SIG-M5 treated with dmso at 0.1 percent for 504 hours (cell line): ENCODE results near the gene CHST13.
A peak's percentile ranks its signal among the peaks of the same experiment; 100 is the strongest.

Experiments
- DNase-seq: peaks from one replicate; lab custom pipeline; 2025; ENCODE audit not compliant: unreplicated experiment; lab: John Stamatoyannopoulos, UW

Gene CHST13

GRCh38 chr3:126539558-126540250 lies 15.7 kb downstream of the CHST13 start:
- DNase-seq = no peak

DNA sequence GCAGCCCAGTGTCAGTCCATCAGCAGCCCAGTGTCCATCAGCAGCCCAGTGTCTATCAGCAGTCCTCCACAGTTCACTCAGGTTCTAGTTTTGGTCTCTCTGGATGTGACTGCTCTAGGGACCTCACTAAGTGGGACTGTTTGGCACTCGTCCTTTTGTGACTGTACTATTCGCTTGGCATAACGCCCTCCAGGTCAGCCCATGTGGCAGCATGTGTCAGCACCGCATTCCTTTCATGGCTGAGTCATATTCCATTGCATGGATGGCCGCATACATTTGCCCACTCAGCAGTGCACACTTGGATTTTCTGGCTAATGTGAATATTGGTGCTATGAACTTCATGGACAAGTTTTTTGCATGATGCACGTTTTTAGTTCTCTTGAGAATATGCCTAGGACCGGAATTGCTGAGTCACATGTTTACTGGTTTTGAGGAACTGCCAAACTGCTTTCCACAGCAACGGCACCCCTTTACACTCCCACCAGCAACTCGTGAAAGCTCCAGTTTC lies 16.4 kb downstream of the CHST13 start:
- peak; percentile 90 for DNase-seq

- no peak for DNase-seq
Observed at GRCh38 chr3:126540951-126541627, 17.1 kb downstream of the CHST13 start.

DNA sequence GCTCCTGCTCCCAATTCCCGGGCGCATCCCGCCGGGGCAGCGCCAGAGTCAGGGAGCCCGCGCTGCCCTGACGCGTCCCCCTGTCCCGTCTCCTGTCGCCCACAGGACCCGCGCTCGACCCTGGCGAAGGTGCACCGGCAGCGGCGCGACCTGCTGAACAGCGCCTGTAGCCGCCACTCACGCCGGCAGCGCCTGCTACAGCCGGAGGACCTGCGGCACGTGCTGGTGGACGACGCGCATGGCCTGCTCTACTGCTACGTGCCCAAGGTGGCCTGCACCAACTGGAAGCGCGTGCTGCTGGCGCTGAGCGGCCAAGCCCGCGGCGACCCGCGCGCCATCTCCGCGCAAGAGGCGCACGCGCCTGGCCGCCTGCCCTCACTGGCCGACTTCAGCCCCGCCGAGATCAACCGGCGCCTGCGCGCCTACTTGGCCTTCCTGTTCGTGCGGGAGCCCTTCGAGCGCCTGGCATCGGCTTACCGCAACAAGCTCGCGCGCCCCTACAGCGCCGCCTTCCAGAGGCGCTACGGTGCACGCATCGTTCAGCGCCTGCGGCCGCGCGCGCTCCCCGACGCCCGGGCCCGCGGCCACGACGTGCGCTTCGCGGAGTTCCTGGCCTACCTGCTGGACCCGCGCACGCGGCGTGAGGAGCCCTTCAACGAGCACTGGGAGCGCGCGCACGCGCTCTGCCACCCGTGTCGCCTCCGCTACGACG lies 17.8 kb downstream of the CHST13 start:
- DNase-seq = no peak

DNA sequence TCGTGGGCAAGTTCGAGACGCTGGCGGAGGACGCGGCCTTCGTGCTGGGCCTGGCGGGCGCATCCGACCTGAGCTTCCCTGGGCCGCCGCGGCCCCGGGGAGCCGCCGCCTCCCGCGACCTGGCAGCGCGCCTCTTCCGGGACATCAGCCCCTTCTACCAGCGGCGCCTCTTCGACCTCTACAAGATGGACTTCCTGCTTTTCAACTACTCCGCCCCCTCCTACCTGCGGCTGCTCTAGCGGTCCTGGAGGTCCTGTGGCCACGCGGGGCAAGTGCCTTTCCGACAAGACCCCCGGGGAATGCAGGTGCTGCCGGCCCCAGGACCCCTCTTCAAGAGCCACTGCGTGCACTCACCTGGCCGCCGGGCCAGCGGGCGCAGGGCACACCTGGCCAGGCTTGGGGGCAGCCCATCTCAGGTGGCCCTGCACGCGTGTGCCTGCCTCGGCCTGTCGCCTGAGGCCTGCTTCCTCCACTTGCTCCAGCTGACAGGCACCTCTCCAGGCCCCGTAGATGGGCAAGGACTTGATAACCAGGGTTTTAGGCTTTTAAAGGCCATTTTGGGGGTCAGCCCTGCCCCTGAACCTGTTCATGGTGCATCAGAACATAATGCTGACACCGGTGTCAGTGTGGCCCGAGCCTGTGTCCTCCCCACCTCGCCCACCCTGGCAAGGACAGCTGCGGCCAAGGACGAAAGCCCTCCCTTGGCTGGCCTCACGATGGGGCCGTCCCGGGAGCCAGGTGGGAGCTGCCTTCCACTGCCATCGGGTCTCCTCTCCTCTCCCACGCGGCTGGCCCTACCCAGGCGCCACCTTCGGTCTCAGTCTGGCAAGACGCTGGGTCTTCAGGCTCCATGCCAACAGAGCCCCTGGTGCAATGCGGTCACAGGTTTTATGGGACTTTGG lies 18.6 kb downstream of the CHST13 start:
- no peak for DNase-seq

DNA sequence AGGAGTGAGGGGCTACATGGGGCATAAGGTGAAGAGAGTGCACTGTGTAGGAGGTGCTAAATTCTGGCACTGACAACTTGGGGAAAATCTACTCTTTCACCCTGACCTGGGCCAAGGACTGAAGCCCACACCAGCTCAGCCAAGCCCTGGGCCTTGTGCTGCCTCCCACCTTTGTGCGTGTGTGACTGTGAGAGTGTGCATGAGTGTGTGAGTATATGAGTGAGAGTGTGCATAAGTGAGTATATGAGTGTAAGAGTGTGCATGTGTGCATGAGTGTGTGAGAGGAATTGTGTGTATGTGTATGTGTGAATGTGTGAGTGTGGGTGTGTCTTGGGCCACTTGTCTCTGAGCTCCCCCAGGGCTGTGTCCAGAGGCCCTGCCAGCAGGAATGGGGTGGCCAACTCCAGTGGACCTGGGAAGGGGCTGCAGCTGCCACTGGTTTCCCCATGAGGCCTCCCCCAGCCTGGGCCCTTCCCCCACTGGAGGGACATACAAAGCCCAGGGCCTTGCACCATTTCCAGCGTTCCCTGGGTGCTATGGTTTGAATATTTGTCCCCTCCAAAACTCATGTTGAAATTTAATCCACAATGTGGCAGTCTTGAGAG lies 19.6 kb downstream of the CHST13 start:
- DNase-seq = no peak

- DNase-seq = no peak
Observed at GRCh38 chr3:126544596-126545281, 20.8 kb downstream of the CHST13 start.

DNA sequence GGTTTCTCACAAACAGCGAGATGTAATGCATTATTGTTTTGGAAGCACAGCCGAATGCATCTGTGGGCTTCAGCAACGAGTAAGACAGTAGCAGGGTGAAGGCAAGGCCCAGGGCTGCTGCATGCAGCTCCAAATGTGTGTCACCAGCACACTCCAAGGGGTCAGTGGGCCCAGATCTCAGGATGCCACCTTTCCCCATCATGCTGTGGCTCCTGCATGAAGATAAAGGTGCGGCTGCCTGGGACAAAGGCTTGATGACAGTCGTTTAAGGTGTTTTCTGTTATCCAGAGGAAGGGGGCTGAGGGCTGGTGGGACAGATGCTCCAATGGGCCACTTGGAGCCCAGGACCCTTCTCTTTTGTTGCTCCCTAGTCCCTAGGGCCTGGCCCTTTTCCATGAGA lies 21.6 kb downstream of the CHST13 start:
- DNase-seq = no peak

DNA sequence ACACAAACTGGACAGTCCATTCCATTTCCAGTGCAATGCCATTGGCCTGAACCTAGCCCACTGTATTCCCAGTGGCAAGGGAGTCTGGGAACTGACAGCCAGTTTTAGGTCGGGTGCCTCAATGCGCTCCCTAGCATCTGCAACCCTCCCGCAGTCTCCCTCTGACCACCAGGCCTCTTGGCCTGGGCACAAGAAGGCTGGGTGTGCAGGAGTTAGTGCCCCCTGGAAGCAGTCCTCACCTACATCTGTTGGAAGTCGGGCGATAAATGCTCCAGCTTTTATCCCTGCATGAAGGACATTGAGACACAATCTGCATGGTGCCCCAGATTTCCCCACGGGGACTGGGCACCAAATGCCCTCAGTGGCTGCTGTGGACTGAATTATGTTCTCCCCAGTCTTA lies 22.1 kb downstream of the CHST13 start:
- DNase-seq = no peak

DNA sequence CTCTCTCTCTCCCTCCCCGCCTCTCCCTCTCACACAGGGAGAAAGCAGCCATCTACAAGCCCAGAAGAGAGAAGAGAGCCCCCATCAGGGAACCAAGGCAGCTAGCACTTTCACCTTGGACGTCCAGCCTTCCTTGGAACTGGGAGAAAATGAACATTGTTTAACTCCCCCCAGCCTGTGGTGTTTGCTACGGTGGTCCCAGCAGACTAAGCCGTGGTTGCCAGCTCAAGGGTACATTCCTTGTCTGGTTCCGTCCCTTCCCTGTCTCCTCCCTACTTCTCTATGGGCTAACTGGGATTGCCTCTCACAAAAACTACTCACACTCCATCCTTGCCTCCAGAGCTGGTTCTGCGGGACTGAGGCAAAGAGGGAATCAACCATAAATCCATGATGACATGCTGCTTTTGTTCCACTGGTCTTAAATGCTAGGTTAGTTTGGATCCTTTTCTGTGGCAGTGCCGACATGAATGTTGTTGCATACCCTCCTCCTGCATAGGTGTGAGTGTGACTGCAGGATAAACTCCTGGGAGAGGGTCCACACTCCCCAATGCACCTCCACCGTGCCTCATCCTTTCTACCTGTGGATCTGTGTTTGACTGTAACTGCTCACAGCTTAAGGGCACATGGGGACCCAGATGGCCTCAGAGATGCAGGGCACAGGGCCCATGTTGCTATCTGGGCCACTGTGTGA lies 22.7 kb downstream of the CHST13 start:
- DNase-seq = no peak

DNA sequence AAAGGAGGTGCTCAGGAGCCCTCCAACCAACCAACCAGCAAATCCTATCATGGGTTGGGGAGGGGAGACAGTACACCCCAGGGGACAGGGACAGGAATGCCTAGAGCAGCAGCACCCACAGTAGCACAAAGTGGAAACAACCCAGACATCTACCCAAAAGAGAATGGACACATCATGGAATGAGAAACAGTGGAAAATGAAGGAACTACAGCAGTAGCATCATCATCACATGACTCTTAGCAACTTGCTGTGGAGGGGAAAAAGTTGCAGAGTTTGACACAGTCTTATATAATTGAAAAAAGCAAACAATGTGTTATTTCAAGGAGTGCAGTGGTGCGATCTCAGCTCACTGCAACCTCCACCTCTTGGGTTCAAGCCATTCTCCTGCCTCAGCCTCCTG lies 23.8 kb downstream of the CHST13 start:
- DNase-seq = no peak

- DNase-seq = no peak
Observed at GRCh38 chr3:126548556-126549466, 24.9 kb downstream of the CHST13 start.

DNA sequence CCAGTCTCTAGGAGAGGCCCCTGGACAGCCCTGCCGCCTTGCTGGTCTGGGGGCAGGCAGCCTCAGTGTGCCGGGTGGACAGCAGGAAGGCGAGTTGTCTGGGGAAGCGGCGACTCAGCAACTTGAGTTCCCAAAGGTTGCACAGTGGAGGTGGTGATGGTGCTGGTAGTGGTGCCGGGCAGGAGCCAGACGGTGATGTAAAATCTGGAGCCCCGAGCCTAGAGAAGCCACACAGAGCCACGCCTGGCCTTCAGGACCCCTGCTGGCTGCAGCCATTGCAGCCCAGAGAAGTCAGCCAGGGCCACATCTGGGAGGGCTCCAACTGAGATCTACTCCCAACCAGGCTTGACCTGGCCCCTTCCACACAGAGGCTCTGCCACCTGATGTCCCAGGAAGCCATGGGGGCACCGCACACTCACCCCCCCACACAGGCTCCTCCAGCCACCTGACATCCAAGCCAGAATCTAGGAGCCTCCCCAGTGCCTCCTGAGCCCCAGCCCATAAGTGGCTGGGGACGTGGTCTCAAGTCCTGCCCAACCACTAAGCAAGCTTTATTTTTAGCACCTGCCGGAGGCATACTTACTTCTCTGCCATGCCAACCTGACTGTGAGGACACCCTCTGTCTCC lies 26.0 kb downstream of the CHST13 start:
- DNase-seq = no peak

DNA sequence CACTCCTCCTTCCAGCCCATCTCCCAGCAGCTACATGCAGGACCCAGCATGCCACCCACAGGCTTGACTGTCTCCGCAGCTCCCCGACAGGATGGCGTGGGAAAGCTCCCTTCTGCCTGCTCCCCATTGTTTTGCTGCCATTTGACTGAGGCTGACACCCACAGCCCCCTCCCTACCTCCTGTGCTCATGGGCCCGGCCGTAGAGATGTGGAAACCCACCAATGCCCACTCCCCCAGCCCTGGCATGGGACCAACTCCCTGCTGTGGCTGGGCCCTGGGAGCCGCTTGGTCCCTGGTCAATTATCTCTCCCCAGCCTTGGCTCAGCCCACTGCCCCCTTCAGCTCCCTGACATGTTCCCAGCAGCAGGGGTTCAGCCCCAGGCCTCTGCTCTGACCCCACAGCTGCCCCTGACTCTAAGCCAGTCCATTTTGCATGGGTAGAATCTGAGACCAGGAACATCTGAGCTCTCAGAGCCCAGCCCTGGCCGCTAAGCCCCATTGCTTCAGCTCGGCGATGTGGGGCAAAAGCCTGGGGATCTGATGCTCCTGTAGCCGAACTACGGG lies 26.6 kb downstream of the CHST13 start:
- DNase-seq = no peak

DNA sequence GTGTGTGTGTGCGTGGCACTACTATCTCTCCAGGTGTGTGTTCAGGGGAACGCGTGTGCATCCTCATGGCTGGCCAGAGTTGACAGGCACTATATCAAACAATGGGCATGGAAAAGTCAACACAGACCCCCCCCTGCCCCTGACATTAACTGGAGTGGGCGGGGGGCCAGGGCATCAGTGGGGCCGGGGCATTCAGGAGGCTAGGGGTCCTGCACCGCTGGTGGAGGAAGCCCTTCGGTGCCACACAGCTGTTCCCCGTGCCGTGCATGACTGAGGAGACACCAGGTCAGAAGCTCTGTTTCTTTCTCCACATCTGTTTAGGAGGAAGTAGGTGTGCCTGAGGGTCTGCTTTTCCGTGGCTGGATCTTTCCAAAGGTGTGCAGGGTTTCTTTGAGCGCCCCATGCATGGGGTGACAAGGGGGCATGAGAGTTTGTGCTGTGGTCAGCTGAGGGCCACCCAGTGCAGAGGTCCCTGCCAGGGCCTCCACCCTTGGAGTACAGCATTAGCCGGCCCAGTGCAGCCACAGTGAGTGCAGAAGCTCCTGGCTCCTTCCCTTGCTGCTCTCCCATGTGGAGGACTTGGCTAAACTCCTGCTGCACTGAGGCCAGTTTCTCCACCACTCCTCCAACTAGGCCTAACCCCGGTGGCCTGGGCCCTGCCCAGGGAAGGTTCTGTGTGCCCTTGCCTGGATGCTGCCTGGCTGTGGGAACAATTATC lies 27.3 kb downstream of the CHST13 start:
- no peak for DNase-seq

DNA sequence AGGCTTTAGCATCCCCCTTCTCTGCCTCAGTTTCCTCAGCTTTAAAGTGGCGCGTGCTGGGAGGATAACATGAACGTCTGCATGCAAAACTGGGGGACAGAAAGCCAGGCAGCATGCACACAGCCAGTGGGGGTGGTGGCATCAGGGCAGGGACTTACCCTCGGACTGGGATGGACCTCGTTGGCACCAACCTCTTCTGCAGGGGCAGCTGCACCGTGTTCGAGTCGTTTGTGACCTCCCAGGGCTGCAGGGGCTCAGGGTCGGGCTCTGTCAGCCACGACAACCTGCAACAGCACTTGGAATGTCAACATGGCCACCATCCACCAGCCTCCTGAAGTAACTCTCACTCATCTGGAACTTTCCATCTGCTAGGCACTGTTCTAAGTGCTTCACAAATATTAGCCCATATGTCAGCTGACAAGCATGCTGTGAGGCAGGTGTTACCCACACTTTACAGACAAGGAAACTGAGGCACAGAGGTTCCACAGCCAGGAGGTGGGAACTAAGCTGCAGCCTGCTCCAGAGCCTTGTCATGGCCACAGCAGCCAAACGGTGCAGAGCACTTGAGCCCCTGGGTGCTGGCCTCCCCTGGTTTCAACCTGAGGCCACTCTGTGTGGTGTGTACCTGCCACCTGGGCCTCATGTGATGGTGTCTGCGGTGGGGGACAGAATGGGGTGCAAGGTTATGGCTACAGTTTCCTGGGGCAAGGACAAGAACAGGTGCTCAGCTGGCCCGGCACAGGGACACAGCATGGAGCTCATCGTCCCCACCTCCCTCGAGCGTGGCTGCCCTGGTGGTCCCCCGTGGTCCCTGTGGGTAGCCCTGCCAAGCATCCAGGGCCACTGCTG lies 28.1 kb downstream of the CHST13 start:
- DNase-seq = no peak
